Left ventricle myocardium superior (tissue), 1 donor: ENCODE results near the gene ATXN3. TPM values are rescaled to one million over a fixed set of nuclear protein-coding genes. Genes with fewer than 3 reads are reported as not detected.

Experiments used
- ATAC-seq: fragments of 200-7000 bp; cut with Tn5 transposase; one replicate; pipeline ENCODE4 v1.9.1; 2020; ENCODE audit warnings: mild to moderate bottlenecking, moderate library complexity
- DNase-seq: peaks from one replicate; pipeline ENCODE4 v3.0.0-alpha.2; 2020
- intact Hi-C: fragments of 100-400 bp; cut with micrococcal nuclease; formaldehyde crosslinking; loops from one replicate; pipeline ENCODE4 v1.11.0; 2022
- long read RNA-seq: library from polyadenylated mRNA; unstranded; transcript quantifications from one replicate; pipeline ENCODE4 v2.0.0, GENCODE V29; 2021
- total RNA-seq: library from RNA; stranded (reverse); fragmentation: NEBNext Ultra II Directional; extraction: Animal tissue kit (Norgen Biotek cat#: 25700); gene quantifications from one replicate; pipeline ENCODE4 v1.2.1, GENCODE V29; 2021
- donor health status: DM: no; HTN: yes; CAD: no; lungs with severe emphysema.

The ATXN3 gene
- 15.9 TPM for total RNA-seq
- long read RNA-seq, full-length matches to known transcripts, result 7 of 13 reads
- long read RNA-seq, partial matches to known transcripts, result 1 of 13 reads
- long read RNA-seq, other reads (novel, unspliced or antisense), result 5 of 13 reads

- ATAC-seq, result peak; percentile 96
- intact Hi-C loops, result no loop called here
Measured at GRCh38 chr14:92106143-92106926, at the start of gene ATXN3. Gene ATXN3, minus strand, starts transcription at chr14:92106582. Its CDS starts 30 bp downstream, at chr14:92106552.

DNA sequence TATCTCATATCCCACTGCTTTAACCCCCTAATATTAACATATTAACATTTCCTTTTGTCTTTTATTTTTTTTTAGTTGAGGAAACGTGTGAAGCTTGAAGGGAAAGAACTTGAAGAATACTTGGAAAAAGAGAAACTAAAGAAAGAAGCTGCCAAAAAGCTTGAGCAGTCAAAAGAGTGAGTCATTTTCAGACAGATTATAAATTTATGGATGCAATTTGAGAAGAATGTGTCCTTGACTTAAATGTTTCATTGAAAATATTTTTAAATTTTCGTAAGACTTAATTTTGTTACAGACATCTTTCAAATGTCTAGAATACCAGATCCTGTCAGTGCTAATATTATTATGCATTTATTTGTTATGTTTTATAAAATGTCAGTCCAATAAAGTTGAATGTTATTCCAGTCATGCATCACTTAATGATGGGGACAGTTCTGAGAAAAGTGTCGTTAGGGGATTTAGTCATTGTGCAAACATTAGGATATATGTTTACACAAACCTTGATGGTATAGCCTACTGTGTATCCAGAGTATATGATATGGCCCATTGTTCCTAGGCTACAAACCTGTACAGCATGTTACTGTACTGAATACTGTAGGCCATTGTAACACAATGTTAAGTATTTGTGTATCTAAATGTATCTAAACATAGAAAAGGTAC lies 48.0 kb upstream of the ATXN3 start:
- ATAC-seq (no peak), DNase-seq (no peak)
- intact Hi-C loops, result no loop called here

More at GRCh38 chr14:92106143-92106926, at the start of gene ATXN3:
- peak; percentile 98 for DNase-seq

- DNase-seq, result no peak
- ATAC-seq, result no peak
- intact Hi-C loops, result no loop called here
Measured at GRCh38 chr14:92153581-92153980, 47.2 kb upstream of the ATXN3 start.

DNA sequence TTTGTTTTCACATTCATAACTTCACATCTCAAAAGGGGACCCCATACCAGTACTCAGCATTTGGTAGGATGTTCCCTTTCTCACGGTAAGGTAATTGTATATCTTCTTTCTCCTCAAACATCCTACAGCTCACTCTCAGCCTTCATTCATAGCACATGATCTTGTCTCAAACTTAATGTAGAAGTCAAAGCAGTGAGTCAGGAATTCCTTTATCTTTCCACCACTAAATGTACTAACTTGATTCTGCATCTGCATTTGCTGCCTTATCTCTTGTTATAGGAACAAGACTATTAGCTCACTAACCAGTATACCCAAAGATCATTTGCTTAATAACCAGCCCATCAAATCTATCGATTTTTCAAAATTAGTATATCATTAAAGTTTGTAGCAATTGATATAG lies 38.3 kb upstream of the ATXN3 start:
- intact Hi-C loops, result no loop called here
- DNase-seq, result no peak
- ATAC-seq, result no peak

- ATAC-seq, result no peak
- no peak for DNase-seq
- intact Hi-C loops, result no loop called here
Measured at GRCh38 chr14:92143962-92144361, 37.6 kb upstream of the ATXN3 start.

DNA sequence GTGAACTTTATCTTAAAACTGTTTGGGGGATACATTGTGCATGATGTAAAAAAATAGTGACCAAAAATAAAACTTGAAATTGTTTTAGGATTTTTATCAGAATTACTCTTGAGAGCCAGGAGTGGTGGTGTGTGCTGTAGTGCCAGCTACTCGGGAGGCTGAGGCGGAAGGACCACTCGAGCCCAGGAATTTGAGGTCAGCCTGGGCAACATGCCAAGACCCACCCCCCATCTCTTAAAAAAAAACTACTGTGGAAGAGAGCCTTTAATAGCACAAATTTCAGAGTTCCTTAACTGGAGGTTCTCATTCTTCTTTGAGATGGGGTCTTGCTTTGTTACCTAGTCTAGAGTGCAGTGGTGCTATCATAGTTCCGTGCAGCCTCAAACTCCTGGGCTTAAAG lies 36.9 kb upstream of the ATXN3 start:
- ATAC-seq (no peak), DNase-seq (no peak)
- intact Hi-C loops, result no loop called here

GRCh38 chr14:92135269-92135668 lies 28.9 kb upstream of the ATXN3 start:
- intact Hi-C loops, result no loop called here
- DNase-seq (no peak), ATAC-seq (no peak)

DNA sequence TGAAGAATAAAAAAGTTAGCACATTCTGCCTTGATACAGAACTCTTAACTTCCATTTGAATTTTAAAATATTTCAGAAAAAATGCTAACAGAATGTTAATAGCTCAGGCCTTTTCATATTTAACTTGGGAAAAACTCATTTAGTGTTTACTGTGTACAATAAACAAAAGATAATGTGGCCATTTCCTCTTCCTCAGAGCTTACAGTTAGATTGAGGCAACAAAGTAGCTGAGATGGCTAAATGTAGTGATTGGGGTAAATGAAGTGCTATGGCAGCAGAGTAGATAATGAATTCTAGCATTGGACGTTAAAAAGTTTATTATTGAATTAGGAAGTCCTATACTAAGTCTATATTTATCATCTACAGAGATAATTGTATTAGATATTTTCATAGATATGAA lies 28.1 kb upstream of the ATXN3 start:
- intact Hi-C loops, result no loop called here
- DNase-seq (no peak), ATAC-seq (no peak)

- ATAC-seq, result no peak
- intact Hi-C loops, result no loop called here
Measured at GRCh38 chr14:92122761-92123160, 16.4 kb upstream of the ATXN3 start.

GRCh38 chr14:92122351-92122677 lies 15.9 kb upstream of the ATXN3 start:
- ATAC-seq, result peak; percentile 33
- intact Hi-C loops, result no loop called here
- DNase-seq, result no peak

More at GRCh38 chr14:92122761-92123160, 16.4 kb upstream of the ATXN3 start:
- DNase-seq, result no peak

- intact Hi-C loops, result no loop called here
- ATAC-seq (peak; percentile 93), DNase-seq (peak; percentile 90)
Measured at GRCh38 chr14:92121670-92122350, 15.4 kb upstream of the ATXN3 start, which contains the start of the genes CPSF2 and NDUFB1. Gene CPSF2, plus strand, starts transcription at chr14:92121969. Its CDS starts 9,016 bp downstream, at chr14:92130985. Gene NDUFB1, minus strand, starts transcription at chr14:92121706. Its CDS starts 4,069 bp downstream, at chr14:92117637.

DNA sequence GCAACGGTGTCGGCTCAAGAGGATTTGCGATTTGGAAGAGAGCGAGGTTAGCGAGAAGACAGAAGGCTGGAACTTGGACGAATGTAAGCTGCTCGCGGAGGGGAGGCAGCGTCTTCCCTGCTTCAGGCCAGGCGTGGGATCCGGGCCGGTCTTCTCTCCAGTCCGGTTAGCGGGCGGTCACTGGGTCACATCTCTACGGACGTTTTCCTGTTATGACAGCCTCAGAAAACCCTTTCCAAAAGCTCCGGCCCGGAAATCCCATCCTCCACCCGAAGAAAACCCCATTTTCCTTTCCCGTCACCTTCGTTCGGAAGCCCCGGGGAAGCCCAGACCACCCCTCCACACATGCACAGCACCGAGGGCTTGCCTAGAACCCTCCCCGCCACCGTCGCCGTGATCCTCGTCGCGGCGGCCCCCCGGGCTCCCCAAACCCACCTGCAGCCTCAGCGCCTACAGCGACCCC lies 14.9 kb upstream of the ATXN3 start:
- DNase-seq (peak; percentile 68), ATAC-seq (peak; percentile 60)
- intact Hi-C loops, result no loop called here

- intact Hi-C loops, result no loop called here
- DNase-seq (no peak), ATAC-seq (no peak)
Measured at GRCh38 chr14:92109490-92109889, 3.1 kb upstream of the ATXN3 start.

GRCh38 chr14:92108345-92109254 lies 2.2 kb upstream of the ATXN3 start:
- intact Hi-C loops, result no loop called here
- DNase-seq, result no peak
- ATAC-seq, result no peak

- intact Hi-C loops, result no loop called here
- DNase-seq, result peak; percentile 78
Measured at GRCh38 chr14:92105893-92106142, 564 bp downstream of the ATXN3 start.

DNA sequence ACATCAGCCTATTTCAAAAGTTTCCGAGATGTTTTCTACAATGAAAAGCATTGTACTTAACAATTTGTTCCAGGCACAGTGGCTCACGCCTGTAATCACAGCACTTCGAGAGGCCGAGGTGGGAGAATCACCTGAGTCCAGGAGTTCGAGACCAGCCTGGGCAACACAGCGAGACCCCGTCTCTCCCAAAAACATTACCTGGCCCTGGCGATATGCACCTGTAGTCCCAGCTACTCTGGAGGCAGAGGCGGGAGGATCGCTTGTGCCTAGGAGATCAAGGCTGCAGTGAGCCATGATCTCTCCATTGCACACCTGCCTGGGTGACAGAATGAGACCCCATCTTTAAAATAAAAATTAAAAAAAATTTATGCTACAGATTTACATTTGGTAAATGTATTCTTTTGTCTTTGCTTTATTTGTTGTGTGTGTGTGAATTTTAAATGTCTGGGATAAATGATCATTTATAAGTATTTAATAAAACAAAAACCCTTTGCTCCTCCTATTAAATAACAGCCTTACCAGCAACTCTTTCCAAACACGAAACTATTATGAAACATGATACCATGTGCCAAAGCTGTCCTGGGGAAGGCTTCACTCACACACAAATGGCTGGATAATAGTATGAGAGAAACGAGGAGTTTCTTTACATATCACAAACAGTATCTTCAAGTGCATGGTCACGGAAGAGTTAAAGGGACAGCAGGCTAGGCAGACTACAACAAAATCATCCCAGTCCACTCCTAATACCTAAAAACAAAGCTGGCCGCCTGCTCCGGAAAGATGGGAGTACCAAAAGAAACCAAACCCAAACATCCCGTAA lies 1.1 kb downstream of the ATXN3 start:
- DNase-seq (no peak), ATAC-seq (peak; percentile 5)
- intact Hi-C loops, result no loop called here

More at GRCh38 chr14:92105893-92106142, 564 bp downstream of the ATXN3 start:
- peak; percentile 52 for ATAC-seq

- ATAC-seq (no peak), DNase-seq (no peak)
- intact Hi-C loops, result no loop called here
Measured at GRCh38 chr14:92103363-92103989, 2.9 kb downstream of the ATXN3 start.

DNA sequence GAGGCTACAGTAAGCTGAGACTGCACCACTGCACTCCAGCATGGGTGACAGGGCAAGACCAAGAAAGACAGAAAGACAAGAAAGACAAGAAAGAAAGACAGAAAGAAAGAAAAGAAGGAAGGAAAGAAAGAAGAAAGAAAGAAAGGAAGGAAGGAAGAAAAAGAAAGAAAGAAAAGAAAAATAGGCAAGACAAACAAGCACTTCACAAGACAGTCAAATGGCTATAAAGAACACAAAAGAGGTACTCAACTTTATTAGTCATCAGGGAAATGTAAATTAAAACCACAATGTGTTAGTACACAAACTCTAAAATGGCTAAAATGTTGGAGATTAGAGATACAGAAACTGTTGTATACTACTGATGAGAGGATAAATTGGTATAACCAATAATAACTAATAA lies 6.6 kb downstream of the ATXN3 start:
- intact Hi-C loops, result no loop called here
- ATAC-seq, result no peak
- DNase-seq, result no peak
